Chondrocyte (in vitro differentiated cells): ENCODE results near the gene AK2. TPM values are rescaled to one million over a fixed set of nuclear protein-coding genes. Genes with fewer than 3 reads are reported as not detected.

Experiments
- DNase-seq: peaks from one replicate; pipeline ENCODE4 v3.0.0; 2021; ENCODE audit warnings: mixed read lengths, low spot score
- H3K27ac Mint-ChIP-seq: one replicate; pipeline ENCODE4 v1.8.0; 2021; ENCODE audit warnings: mild to moderate bottlenecking, moderate library complexity, mixed read lengths; ENCODE audit not compliant: unreplicated experiment
- H3K27me3 Mint-ChIP-seq: 2 replicates; pipeline ENCODE4 v1.8.0; 2021; ENCODE audit warnings: low read depth, mixed read lengths
- H3K36me3 Mint-ChIP-seq: 2 replicates; pipeline ENCODE4 v1.8.0; 2021; ENCODE audit warnings: low read depth, mixed read lengths
- H3K4me1 Mint-ChIP-seq: 2 replicates; pipeline ENCODE4 v1.8.0; 2021; ENCODE audit warnings: low read depth, mild to moderate bottlenecking, mixed read lengths
- H3K4me3 Mint-ChIP-seq: one replicate; pipeline ENCODE4 v1.8.0; 2021; ENCODE audit warnings: mild to moderate bottlenecking, moderate library complexity, mixed read lengths; ENCODE audit not compliant: unreplicated experiment
- H3K9me3 Mint-ChIP-seq: 2 replicates; pipeline ENCODE4 v1.8.0; 2021; ENCODE audit warnings: low read depth, mixed read lengths
- CTCF ChIP-seq: fragments of 200-600 bp; sonication (generic); IDR thresholded peaks from 2 replicates; pipeline ENCODE4 v1.5.0; 2021; ENCODE audit warnings: antibody characterized with exemption, mild to moderate bottlenecking, moderate library complexity
- total RNA-seq: library from RNA; stranded (reverse); gene quantifications from 3 replicates; pipeline ENCODE4 v1.2.1, GENCODE V29; 2021

AK2 gene
- total RNA-seq, 1 donor from 2014 or later: 94.9 TPM

GRCh38 chr1:33045246-33045645, 8.6 kb upstream of the AK2 start:
- DNase-seq: no peak
- Mint-ChIP-seq H3K4me1 (peaks cover 11% of the 10 kb centered on the region), H3K36me3 (no peaks in the 10 kb centered on the region), H3K27me3 (no peaks in the 10 kb centered on the region), H3K27ac (no peak overlapping the region), H3K9me3 (no peaks in the 10 kb centered on the region), H3K4me3 (no peak overlapping the region)
- TF ChIP-seq CTCF: no peak

- no peak for DNase-seq
- peaks cover 6% of the 10 kb centered on the region for H3K4me1 Mint-ChIP-seq
- H3K27me3 Mint-ChIP-seq: no peaks in the 10 kb centered on the region
- H3K36me3 Mint-ChIP-seq: no peaks in the 10 kb centered on the region
- no peak overlapping the region for H3K4me3 Mint-ChIP-seq
- H3K27ac Mint-ChIP-seq: no peak overlapping the region
- no peaks in the 10 kb centered on the region for H3K9me3 Mint-ChIP-seq
- no peak for TF ChIP-seq CTCF
Measured at GRCh38 chr1:33043267-33044092, 6.8 kb upstream of the AK2 start.

- no peaks in the 10 kb centered on the region for H3K9me3 Mint-ChIP-seq
- DNase-seq: no peak
- no peaks in the 10 kb centered on the region for H3K27me3 Mint-ChIP-seq
- no peak overlapping the region for H3K27ac Mint-ChIP-seq
- peaks cover 2% of the 10 kb centered on the region for H3K4me1 Mint-ChIP-seq
- no peaks in the 10 kb centered on the region for H3K36me3 Mint-ChIP-seq
- no peak overlapping the region for H3K4me3 Mint-ChIP-seq
- no peak for TF ChIP-seq CTCF
Measured at GRCh38 chr1:33042831-33043230, 6.1 kb upstream of the AK2 start.

GRCh38 chr1:33041026-33041425, 4.3 kb upstream of the AK2 start:
- peaks cover 12% of the 10 kb centered on the region for H3K4me1 Mint-ChIP-seq
- H3K9me3 Mint-ChIP-seq: no peaks in the 10 kb centered on the region
- H3K4me3 Mint-ChIP-seq: no peak overlapping the region
- H3K27me3 Mint-ChIP-seq: no peaks in the 10 kb centered on the region
- no peak overlapping the region for H3K27ac Mint-ChIP-seq
- no peaks in the 10 kb centered on the region for H3K36me3 Mint-ChIP-seq
- no peak for TF ChIP-seq CTCF
- DNase-seq: no peak

GRCh38 chr1:33039840-33040239, 3.2 kb upstream of the AK2 start:
- H3K27ac Mint-ChIP-seq: no peak overlapping the region
- no peak for DNase-seq
- H3K36me3 Mint-ChIP-seq: no peaks in the 10 kb centered on the region
- H3K4me3 Mint-ChIP-seq: no peak overlapping the region
- H3K4me1 Mint-ChIP-seq: peaks cover 22% of the 10 kb centered on the region
- no peaks in the 10 kb centered on the region for H3K27me3 Mint-ChIP-seq
- no peak for TF ChIP-seq CTCF
- no peaks in the 10 kb centered on the region for H3K9me3 Mint-ChIP-seq
